Stimulated activated CD4-positive, alpha-beta T cell treated with anti-CD3 and anti-CD28 coated beads, TNF-alpha, amount 100 ng/mL, for 1 hour (primary cell): ENCODE results near the gene VCAM1.
"Not testable (repeated sequence)": the region's sequence is repeated elsewhere in the genome, so short reads cannot be mapped to it uniquely, and the experiment has no call there.

ENCODE experiments used
- DNase-seq, 3 donors: peaks; one replicate each; pipeline ENCODE4 v3.0.0-alpha.2; 2020; ENCODE audit warnings: low read depth in 3 of 3, low spot score in 1 of 3

VCAM1 gene

DNA sequence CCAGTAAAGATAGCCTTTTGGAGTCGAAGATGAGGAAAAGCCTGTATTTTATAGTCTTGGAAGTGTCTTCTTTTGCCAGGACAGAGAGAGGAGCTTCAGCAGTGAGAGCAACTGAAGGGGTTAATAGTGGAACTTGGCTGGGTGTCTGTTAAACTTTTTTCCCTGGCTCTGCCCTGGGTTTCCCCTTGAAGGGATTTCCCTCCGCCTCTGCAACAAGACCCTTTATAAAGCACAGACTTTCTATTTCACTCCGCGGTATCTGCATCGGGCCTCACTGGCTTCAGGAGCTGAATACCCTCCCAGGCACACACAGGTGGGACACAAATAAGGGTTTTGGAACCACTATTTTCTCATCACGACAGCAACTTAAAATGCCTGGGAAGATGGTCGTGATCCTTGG lies at the start of gene VCAM1:
Gene VCAM1 (plus strand): TSS at position 253 of the 400 bp plus-strand sequence. CDS start 119 bp downstream, at position 372.
- DNase-seq, result no peak

GRCh38 chr1:100670083-100670482 lies 49.5 kb upstream of the VCAM1 start:
- DNase-seq, result no peak

- DNase-seq, result no peak
Measured at GRCh38 chr1:100671601-100672000, 47.9 kb upstream of the VCAM1 start.

DNA sequence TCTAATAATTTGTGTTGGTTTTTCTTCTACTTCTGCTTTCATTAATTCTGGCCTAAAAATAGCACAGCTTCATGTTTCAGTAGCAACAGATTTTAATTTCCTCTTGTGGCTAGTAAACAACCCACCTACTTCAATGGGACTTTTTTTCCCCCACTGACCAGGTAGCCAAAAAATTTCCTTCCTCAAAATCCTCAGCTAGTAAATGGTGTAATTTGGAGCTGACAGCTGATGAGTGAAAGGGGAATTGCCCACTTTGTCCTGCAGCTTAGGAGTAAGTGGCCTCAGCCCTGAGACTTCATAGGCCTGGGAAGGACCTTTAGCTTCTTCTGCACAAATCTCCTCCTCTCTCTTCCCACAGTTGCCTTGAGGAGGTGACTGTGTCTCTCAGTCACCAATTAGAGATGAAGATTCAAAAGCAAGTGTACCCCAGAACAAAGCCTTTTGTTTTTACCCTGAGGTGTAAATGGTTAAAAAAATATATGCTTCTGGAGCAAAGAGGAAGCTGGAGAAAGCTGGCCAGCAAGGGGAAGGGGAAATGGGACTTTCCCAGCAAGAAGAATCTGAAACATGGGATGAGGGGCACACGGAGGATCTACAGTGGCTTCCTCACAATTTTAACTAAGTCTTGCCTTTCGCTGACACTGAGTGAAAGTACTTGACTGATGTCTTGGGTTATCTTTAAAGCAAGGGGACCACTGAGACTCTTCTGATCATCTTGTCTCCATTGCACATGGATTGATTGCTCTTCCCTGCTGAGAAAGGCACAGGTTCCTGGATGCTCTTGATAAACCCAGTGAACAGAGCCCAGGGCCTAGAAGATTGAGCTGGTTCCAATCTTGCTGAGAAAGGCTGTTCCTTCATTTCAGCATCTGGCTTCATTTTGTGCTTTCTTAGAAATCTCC lies 35.8 kb upstream of the VCAM1 start:
- no peak for DNase-seq

- DNase-seq, result no peak
Measured at GRCh38 chr1:100699744-100700143, 19.8 kb upstream of the VCAM1 start.

- no peak for DNase-seq
Measured at GRCh38 chr1:100700586-100700985, 19.0 kb upstream of the VCAM1 start.

GRCh38 chr1:100703052-100703451 lies 16.5 kb upstream of the VCAM1 start:
- DNase-seq, result no peak

GRCh38 chr1:100703716-100704115 lies 15.8 kb upstream of the VCAM1 start:
- DNase-seq, result no peak

- no peak for DNase-seq
Measured at GRCh38 chr1:100704473-100704872, 15.1 kb upstream of the VCAM1 start.

- DNase-seq, result no peak
Measured at GRCh38 chr1:100706296-100706695, 13.2 kb upstream of the VCAM1 start.

DNA sequence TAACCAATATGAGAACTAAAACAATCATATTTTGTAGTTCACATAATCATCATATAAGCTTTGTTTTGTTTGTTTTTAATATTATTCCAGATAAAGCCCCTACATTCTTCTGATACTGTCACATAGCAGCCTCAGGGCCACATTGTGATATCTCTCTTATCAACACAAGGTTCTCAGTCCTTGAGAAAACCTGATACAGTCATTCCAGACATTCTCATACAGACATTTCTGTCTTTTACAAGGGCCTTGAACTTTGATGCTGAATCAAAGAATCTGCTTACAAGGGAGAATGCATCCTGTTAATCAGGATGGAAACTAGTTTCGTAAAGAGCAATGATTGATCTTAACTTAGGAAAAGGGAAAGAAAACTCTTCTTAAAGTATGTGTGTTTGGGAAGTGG lies 12.7 kb upstream of the VCAM1 start:
- DNase-seq, result no peak

GRCh38 chr1:100708476-100709062 lies 11.0 kb upstream of the VCAM1 start:
- no peak for DNase-seq

DNA sequence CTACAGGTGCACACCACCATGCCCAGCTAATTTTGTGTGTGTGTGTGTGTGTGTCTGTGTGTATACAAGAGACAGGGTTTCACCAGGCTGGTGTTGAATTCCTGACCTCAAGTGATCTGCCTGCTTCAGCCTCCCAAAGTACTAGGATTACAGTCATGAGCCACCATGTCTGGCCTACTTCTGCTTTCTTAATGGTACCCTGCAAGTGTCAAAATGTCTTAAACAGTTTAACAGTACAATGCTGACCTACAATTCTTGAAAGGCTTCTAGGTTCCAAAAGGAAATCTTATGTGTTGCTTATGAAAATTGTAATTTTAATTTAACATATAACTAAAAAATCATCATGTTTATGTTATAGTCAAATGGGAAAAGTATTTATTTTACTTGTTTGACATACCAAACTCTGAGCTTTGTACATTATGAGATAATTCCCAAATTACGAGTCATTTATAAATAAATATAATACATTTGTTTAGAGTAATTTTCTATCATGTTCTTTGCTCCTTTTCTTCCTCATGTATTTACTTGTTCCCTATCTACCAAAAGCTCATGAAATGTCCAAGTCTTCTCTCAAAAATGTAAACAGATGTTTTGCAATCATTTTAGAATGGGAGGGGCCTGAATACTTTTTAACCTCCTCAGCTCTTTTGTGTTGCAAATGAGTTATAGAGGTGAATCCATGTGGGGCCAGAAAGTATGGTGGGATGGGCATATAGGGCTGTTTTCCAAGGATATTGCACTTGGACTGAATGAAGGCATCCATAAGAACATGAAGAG lies 8.4 kb upstream of the VCAM1 start:
- DNase-seq, result no peak

- not testable (repeated sequence) for DNase-seq
Measured at GRCh38 chr1:100713027-100713426, 6.5 kb upstream of the VCAM1 start.

GRCh38 chr1:100713626-100714025 lies 5.9 kb upstream of the VCAM1 start:
- DNase-seq, result no peak

- no peak for DNase-seq
Measured at GRCh38 chr1:100714599-100714998, 4.9 kb upstream of the VCAM1 start.

DNA sequence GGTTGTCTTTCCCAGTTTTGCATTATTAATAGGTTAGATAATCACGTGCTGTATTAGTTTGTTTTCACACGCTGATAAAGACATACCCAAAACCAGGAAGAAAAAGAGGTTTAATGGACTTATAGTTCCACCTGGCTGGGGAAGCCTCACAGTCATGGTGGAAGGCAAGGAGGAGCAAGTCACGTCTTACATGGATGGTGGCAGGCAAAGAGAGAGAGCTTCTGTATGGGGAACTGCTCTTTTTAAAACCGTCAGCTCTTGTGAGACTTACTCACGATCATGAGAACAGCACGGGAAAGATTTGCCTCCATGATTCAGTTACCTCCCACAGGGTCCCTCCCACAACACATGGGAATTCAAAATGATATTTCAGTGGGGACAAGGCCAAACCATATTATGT lies 2.3 kb upstream of the VCAM1 start:
- DNase-seq, result no peak

DNA sequence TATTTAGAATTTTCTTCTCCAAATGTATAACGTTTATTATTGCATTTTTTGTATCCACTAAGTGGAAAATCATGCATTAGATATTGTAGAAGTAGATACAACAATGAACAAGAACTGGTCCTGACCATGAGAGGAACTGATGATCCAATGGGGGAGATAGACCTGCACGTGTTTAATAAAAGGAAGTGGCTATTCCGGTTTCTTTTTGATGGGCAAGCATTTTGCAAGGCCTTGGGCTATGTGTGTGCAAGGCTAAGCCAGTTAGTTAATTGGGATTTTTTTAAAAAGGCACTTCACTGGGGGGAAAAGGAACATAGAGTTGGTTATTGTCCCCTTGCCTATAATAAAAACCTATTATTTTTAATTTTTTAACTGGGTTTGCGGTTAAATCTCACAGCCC lies 961 bp upstream of the VCAM1 start:
- no peak for DNase-seq

GRCh38 chr1:100720101-100720500 lies 559 bp downstream of the VCAM1 start:
- no peak for DNase-seq

DNA sequence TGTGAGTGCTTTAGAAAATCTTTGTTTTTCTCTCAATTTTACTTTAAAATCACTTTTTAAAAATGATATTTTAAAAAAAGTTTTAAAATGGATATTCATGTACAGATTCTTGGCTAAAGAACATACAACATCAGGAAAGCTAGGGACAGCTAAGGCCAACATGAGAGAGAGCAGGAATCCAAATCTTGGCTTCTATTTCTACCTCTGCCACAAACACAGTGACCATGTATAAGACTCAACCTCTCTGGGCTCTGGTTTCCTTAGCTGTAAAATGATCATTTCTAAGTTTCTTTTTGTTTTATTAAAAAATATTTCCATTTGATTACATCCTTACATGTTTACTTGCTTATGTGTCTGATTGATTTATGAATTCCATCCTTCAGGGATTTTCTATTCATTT lies 1.2 kb downstream of the VCAM1 start:
- no peak for DNase-seq

DNA sequence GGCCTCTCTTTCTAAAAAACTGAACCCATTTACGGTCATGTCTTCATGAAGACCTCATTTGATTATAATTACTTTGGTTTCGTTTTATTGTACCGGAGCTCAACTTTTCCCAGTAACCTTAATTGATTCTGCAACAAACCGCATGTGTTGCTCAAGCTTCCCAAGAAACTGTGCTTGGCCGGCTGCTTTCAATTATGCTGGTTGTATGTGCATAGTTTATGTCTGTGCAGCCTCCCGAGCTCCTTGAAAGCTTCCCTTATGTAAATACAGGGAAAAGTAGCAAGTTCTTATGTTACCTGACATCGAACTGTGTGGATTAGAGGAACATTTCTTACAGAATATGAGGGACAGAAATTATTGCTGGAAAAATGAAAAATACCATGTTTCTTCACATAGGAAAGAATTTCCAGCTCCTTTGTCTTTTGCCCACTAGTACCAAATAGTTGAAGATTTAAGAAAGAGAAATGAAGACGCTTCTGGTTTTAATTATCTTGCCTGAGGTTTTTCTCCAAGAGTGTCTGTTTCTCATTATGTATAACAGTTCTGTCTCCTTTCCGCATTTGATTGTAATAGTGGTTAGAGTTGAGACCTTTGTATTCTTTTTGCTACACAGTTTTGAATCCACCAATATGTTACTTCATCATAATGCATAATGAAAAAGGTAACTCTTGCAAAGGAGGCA lies 2.1 kb downstream of the VCAM1 start:
- no peak for DNase-seq
